ENCODE results near the gene ASIC4. TPM values are rescaled to one million over a fixed set of nuclear protein-coding genes. Genes with fewer than 3 reads are reported as not detected.

The ASIC4 gene
- total RNA-seq, 4 donors from 2014 or later, result not detected

DNA sequence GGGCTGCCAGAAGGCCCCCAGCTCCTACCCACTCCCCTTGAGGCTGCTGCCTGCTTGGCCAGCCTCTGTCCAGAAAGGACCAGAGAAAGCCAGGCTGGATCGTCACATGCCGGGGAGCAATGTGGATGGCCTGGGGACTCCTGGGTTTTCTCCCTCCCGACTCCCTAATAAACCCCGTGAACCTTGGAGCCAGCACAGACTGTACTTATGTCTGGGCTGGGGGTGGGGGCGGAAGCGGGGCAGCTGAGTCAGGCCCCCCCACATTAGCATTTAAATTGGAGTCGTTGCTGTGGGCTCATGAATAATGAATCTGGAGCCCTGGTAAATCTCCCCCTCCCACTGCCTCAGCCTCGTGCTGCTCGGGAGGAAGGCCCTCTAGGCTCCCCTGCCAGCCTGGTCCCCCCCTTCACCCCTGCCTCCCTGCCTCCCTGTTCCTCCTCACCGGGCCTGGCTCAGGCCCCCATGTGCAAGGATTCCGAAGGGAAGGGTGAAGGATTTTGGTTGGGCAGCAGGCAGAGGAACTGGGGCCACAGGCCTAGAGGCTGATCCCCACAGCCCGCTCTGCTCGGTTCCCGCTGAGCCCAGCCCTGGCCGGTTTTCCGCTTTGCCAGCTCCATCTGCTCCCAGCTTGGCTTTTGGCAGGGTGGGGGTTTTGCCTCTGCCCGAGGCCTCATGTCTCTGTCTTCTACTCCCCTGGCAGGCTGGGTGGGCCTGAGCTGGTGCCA lies 7.3 kb upstream of the ASIC4 start:
- intact Hi-C loops (cut with DNase I; ENCODE audit: low total_unique reads) (no loop called here), in situ Hi-C loops (cut with MboI; ENCODE audit: low pct_ligation_motif_present in 1 of 4, low pct_unique_long_range_greater_than_20kb in 1 of 4, low sequenced_read_pairs in 3 of 4) (no loop called here)
- TF ChIP-seq POLR2A (IDR thresholded peaks at IDR 0.05), result no peak
- no peak for TF ChIP-seq EP300 (IDR thresholded peaks at IDR 0.05; ENCODE audit: low read depth)
- H3K4me3 ChIP-seq, result no peak overlapping the region
- peaks cover 0 to 12% (median 3%) of the 10 kb centered on the region in 4 donors for H3K36me3 ChIP-seq
- H3K27me3 ChIP-seq, result peaks cover 23% of the 10 kb centered on the region
- H3K4me1 ChIP-seq, result peaks cover 6 to 18% (median 13%) of the 10 kb centered on the region in 4 donors
- no peak for DNase-seq
- H3K27ac ChIP-seq, result no peak overlapping the region
- WGBS, 2 donors (ENCODE audit: low coverage in 1 of 2), result 89 to 94% methylated on average over 4 to 17 of the region's 17 CpGs
- no peaks in the 10 kb centered on the region for H3K9me3 ChIP-seq

DNA sequence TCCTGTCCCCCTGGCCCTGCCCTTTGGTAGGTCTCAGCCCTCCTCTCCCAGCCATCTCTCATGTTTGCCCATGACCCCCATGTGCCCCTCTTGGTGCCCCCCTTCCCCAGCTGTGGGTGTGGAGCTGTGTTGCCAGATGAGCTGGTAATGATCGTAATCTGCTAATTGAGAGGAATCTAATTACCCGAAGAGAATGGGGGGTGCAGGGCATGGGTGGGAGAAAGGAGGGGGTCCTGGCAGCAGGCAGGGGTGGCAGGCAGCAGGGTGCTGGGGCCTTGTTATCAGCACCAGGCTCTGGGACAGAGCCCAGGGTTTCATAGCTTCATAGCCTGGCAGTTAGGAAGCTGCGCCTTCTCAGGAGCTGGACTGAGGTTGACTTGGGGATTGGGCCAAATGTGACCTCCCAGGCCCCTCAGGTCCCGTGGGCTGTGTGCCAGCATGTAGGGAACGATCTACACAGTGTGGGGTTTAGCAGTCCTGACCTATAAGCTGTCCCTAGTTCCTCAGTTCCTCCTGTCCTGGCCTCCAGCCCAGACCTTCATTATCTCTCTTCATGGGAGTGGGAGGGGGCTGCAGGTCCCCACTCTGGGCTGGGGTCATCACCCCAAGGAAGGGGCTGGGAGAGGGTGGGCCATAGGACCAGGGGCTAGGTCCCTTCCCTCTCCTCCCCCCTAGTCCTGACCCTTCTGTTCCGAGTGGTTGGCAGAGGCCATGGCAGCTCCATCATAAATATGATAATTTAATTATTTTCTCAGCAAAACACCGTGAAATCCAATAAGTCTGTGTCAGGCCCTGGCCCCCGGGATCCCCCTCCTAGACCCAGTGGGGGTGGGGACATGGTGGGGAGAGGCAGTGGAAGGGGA lies 6.5 kb upstream of the ASIC4 start:
- in situ Hi-C loops (cut with MboI; ENCODE audit: low pct_ligation_motif_present in 1 of 4, low pct_unique_long_range_greater_than_20kb in 1 of 4, low sequenced_read_pairs in 3 of 4), result no loop called here
- intact Hi-C loops (cut with DNase I; ENCODE audit: low total_unique reads), result no loop called here
- H3K27me3 ChIP-seq, result peaks cover 31% of the 10 kb centered on the region
- no peak overlapping the region for H3K4me3 ChIP-seq
- no peak overlapping the region for H3K27ac ChIP-seq
- TF ChIP-seq POLR2A (IDR thresholded peaks at IDR 0.05) (no peak), CTCF (IDR thresholded peaks at IDR 0.05) (no peak), EP300 (IDR thresholded peaks at IDR 0.05; ENCODE audit: low read depth) (no peak), POLR2AphosphoS5 (IDR thresholded peaks at IDR 0.05) (no peak)
- DNase-seq, result no peak
- H3K9me3 ChIP-seq, result no peaks in the 10 kb centered on the region
- 61% methylated on average over 8 of the region's 8 CpGs; no CpG with 5 or more reads in 1 of the 2 donors for WGBS, 2 donors (ENCODE audit: low coverage in 1 of 2)
- H3K36me3 ChIP-seq, result peaks cover 0 to 12% (median 3%) of the 10 kb centered on the region in 4 donors
- peaks cover 6 to 18% (median 13%) of the 10 kb centered on the region in 4 donors for H3K4me1 ChIP-seq

DNA sequence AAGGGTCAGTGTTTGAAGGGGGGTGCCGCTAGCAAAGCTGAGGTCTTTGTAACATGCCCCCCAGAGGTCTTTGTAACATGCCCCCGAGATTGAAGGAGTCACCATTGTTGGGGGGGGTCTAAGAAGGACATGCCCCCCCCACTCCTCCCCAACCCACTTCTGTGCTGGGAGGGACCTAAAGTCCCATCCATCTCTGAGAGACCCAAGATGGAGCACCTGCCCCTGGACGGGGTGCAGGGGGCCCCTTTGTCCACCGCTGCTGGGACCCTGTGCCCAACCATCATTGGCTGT lies 5.9 kb upstream of the ASIC4 start:
- intact Hi-C loops (cut with DNase I; ENCODE audit: low total_unique reads) (no loop called here), in situ Hi-C loops (cut with MboI; ENCODE audit: low pct_ligation_motif_present in 1 of 4, low pct_unique_long_range_greater_than_20kb in 1 of 4, low sequenced_read_pairs in 3 of 4) (no loop called here)
- H3K36me3 ChIP-seq, result peaks cover 0 to 12% (median 3%) of the 10 kb centered on the region in 4 donors
- peaks cover 6 to 18% (median 13%) of the 10 kb centered on the region in 4 donors for H3K4me1 ChIP-seq
- peaks cover 37% of the 10 kb centered on the region for H3K27me3 ChIP-seq
- WGBS, 2 donors (ENCODE audit: low coverage in 1 of 2), result 69% methylated on average over 4 of the region's 4 CpGs; no CpG with 5 or more reads in 1 of the 2 donors
- no peak overlapping the region for H3K27ac ChIP-seq
- no peak for TF ChIP-seq CTCF (IDR thresholded peaks at IDR 0.05)
- no peak for TF ChIP-seq POLR2AphosphoS5 (IDR thresholded peaks at IDR 0.05)
- TF ChIP-seq POLR2A (IDR thresholded peaks at IDR 0.05), result no peak
- no peak for TF ChIP-seq EP300 (IDR thresholded peaks at IDR 0.05; ENCODE audit: low read depth)
- no peak overlapping the region for H3K4me3 ChIP-seq
- H3K9me3 ChIP-seq, result no peaks in the 10 kb centered on the region
- no peak for DNase-seq

- Histone ChIP-seq H3K9me3 (no peaks in the 10 kb centered on the region), H3K36me3 (peaks cover 0 to 7% (median 3%) of the 10 kb centered on the region in 4 donors), H3K4me3 (no peak overlapping the region), H3K27me3 (peaks cover 45% of the 10 kb centered on the region), H3K27ac (no peak overlapping the region), H3K4me1 (peaks cover 6 to 18% (median 13%) of the 10 kb centered on the region in 4 donors)
- in situ Hi-C loops (cut with MboI; ENCODE audit: low pct_ligation_motif_present in 1 of 4, low pct_unique_long_range_greater_than_20kb in 1 of 4, low sequenced_read_pairs in 3 of 4) (no loop called here), intact Hi-C loops (cut with DNase I; ENCODE audit: low total_unique reads) (no loop called here)
- DNase-seq, result no peak
- 22% methylated on average over 12 of the region's 14 CpGs; no CpG with 5 or more reads in 1 of the 2 donors for WGBS, 2 donors (ENCODE audit: low coverage in 1 of 2)
- TF ChIP-seq POLR2AphosphoS5 (IDR thresholded peaks at IDR 0.05), result no peak
- TF ChIP-seq CTCF (IDR thresholded peaks at IDR 0.05), result no peak
- TF ChIP-seq POLR2A (IDR thresholded peaks at IDR 0.05), result no peak
- TF ChIP-seq EP300 (IDR thresholded peaks at IDR 0.05; ENCODE audit: low read depth), result no peak
Measured at GRCh38 chr2:219508971-219509779, 5.1 kb upstream of the ASIC4 start.

All from transverse colon (tissue), 4 donors.